NCI-H2081 treated with DMSO at 0.1 percent for 48 hours (cell line): Measurements from ENCODE around the gene KLHL2.
"Not testable (repeated sequence)": the region's sequence is repeated elsewhere in the genome, so short reads cannot be mapped to it uniquely, and the experiment has no call there.

Source experiments
- DNase-seq: peaks from one replicate; lab custom pipeline; 2025; lab: John Stamatoyannopoulos, UW

The KLHL2 gene

GRCh38 chr4:165207431-165208220 lies at the start of gene KLHL2:
Gene KLHL2, plus strand, starts transcription at chr4:165207561. Its CDS starts 316 bp downstream, at chr4:165207877.
- DNase-seq = no peak

- DNase-seq = no peak
These were observed 48.6 kb upstream of the KLHL2 start for GRCh38 chr4:165158762-165159161.

- DNase-seq = no peak
These were observed 43.1 kb upstream of the KLHL2 start for GRCh38 chr4:165164257-165164656.

GRCh38 chr4:165166872-165167271 lies 40.5 kb upstream of the KLHL2 start:
- DNase-seq = not testable (repeated sequence)

GRCh38 chr4:165167650-165168049 lies 39.7 kb upstream of the KLHL2 start:
- DNase-seq = no peak

- DNase-seq = no peak
These were observed 36.5 kb upstream of the KLHL2 start for GRCh38 chr4:165170819-165171218.

- DNase-seq = not testable (repeated sequence)
These were observed 31.9 kb upstream of the KLHL2 start for GRCh38 chr4:165175470-165175869.

GRCh38 chr4:165175879-165176278 lies 31.5 kb upstream of the KLHL2 start:
- no peak for DNase-seq

GRCh38 chr4:165177725-165178666 lies 29.4 kb upstream of the KLHL2 start:
- no peak for DNase-seq

- DNase-seq = no peak
These were observed 23.1 kb upstream of the KLHL2 start for GRCh38 chr4:165184220-165184619.

GRCh38 chr4:165184998-165185397 lies 22.4 kb upstream of the KLHL2 start:
- DNase-seq = not testable (repeated sequence)

GRCh38 chr4:165185448-165185847 lies 21.9 kb upstream of the KLHL2 start:
- no peak for DNase-seq

- no peak for DNase-seq
These were observed 16.6 kb upstream of the KLHL2 start for GRCh38 chr4:165190591-165191347.

- DNase-seq = no peak
These were observed 16.1 kb upstream of the KLHL2 start for GRCh38 chr4:165191348-165191656.

- DNase-seq = no peak
These were observed 15.4 kb upstream of the KLHL2 start for GRCh38 chr4:165191814-165192499.

GRCh38 chr4:165192500-165192898 lies 14.9 kb upstream of the KLHL2 start:
- DNase-seq = no peak

GRCh38 chr4:165192956-165193355 lies 14.4 kb upstream of the KLHL2 start:
- no peak for DNase-seq

- no peak for DNase-seq
These were observed 13.0 kb upstream of the KLHL2 start for GRCh38 chr4:165194368-165194767.

GRCh38 chr4:165198329-165198728 lies 9.0 kb upstream of the KLHL2 start:
- DNase-seq = no peak

- no peak for DNase-seq
These were observed 8.1 kb upstream of the KLHL2 start for GRCh38 chr4:165199286-165199685.

GRCh38 chr4:165199722-165200121 lies 7.6 kb upstream of the KLHL2 start:
- DNase-seq = no peak

- DNase-seq = no peak
These were observed 5.6 kb upstream of the KLHL2 start for GRCh38 chr4:165201806-165202205.
